Nephron progenitor cell (in vitro differentiated cells): Measurements from ENCODE around the gene MSANTD7.
"Not testable (repeated sequence)": the region's sequence is repeated elsewhere in the genome, so short reads cannot be mapped to it uniquely, and the experiment has no call there.

Source experiments
- DNase-seq: peaks from one replicate; pipeline ENCODE4 v3.0.0; 2021
- H3K27ac Mint-ChIP-seq: 2 replicates; pipeline ENCODE4 v1.8.0; 2021; ENCODE audit warnings: mild to moderate bottlenecking, moderate library complexity, mixed read lengths
- H3K27me3 Mint-ChIP-seq: 2 replicates; pipeline ENCODE4 v1.8.0; 2021; ENCODE audit warnings: mild to moderate bottlenecking, low read depth, mixed read lengths; ENCODE audit not compliant: poor library complexity
- H3K36me3 Mint-ChIP-seq: 2 replicates; pipeline ENCODE4 v1.8.0; 2021; ENCODE audit warnings: low read depth, mixed read lengths
- H3K4me1 Mint-ChIP-seq: 2 replicates; pipeline ENCODE4 v1.8.0; 2021; ENCODE audit warnings: mixed read lengths
- H3K4me3 Mint-ChIP-seq: 2 replicates; pipeline ENCODE4 v1.8.0; 2021; ENCODE audit warnings: mild to moderate bottlenecking, moderate library complexity, mixed read lengths
- H3K9me3 Mint-ChIP-seq: 2 replicates; pipeline ENCODE4 v1.8.0; 2021; ENCODE audit warnings: mild to moderate bottlenecking, moderate library complexity, mixed read lengths
- TF ChIP-seq, protein P1 (sequence below): fragments of 200-600 bp; sonication (generic); IDR thresholded peaks from 2 replicates; pipeline ENCODE4 v1.5.0; 2021; ENCODE audit warnings: antibody characterized with exemption

Gene MSANTD7

DNA sequence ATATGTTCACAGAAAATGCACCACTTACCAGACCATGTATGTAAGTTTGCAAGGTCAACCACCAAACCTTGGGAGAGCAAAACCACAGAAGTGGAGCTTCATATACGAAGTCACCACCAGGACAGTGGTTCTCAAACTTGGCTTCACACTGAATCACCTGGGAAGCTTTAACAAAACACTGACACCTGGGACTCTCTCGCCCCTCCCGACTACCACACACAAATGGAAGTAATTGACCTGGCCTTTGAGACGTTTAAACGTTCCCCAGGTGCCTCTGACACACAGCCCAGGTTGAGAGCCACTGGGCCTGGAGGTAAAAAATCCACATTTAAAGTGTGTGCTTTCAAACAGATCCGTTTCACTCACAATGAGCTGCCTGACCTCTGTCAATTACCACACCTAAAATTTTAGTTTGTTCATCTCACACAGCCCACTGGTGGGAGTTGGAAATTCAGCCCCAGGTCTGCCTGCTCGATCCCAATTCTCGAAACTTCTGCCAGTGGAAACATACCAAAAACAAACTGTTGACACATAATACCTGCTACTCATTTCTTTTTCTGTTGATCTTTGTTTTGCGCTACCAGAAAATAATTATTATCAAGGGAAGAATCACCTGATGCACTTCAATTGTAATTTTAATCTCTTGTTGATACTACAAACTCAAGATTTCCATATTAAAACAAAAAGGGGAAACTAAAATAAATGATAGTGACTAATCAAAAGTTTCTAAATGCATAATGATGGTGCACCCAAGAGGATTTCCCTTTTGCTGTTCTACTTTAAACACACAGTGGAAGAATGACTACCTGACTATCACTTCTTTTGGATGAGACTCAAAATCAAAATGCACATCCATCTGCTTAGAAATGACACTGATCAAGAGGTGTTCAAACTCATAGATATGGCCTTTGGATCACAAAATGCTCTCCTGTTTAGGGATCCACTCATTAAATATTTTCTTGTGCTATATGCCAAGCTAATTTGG, 26.8 kb upstream of the MSANTD7 start:
- TF ChIP-seq, protein P1, sequence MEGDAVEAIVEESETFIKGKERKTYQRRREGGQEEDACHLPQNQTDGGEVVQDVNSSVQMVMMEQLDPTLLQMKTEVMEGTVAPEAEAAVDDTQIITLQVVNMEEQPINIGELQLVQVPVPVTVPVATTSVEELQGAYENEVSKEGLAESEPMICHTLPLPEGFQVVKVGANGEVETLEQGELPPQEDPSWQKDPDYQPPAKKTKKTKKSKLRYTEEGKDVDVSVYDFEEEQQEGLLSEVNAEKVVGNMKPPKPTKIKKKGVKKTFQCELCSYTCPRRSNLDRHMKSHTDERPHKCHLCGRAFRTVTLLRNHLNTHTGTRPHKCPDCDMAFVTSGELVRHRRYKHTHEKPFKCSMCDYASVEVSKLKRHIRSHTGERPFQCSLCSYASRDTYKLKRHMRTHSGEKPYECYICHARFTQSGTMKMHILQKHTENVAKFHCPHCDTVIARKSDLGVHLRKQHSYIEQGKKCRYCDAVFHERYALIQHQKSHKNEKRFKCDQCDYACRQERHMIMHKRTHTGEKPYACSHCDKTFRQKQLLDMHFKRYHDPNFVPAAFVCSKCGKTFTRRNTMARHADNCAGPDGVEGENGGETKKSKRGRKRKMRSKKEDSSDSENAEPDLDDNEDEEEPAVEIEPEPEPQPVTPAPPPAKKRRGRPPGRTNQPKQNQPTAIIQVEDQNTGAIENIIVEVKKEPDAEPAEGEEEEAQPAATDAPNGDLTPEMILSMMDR, result no peak
- Mint-ChIP-seq H3K27me3 (no peaks in the 10 kb centered on the region), H3K4me3 (no peak overlapping the region), H3K27ac (no peak overlapping the region), H3K9me3 (no peaks in the 10 kb centered on the region), H3K36me3 (no peaks in the 10 kb centered on the region), H3K4me1 (no peaks in the 10 kb centered on the region)
- DNase-seq, result no peak

DNA sequence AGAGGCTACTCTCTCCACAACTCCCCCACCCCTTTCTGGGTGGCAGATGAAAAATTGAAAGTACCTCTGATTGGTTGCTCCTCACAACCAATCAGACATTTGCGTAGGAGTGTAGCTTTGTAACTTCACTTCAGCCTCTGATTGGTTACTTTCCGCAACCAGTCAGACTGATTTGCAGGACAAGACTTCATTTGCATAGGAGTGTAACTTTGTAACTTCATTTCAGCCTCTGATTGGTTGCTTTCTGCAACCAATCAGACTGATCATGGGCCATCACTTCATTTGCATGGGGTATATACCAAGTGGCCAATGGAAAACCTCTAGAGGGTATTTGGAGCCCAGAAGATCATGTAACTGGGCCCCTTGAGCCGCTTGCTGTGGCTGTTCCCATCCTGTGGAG, 25.8 kb upstream of the MSANTD7 start:
- Mint-ChIP-seq H3K4me3 (no peak overlapping the region), H3K27me3 (no peaks in the 10 kb centered on the region), H3K36me3 (no peaks in the 10 kb centered on the region), H3K27ac (no peak overlapping the region), H3K9me3 (no peaks in the 10 kb centered on the region), H3K4me1 (no peaks in the 10 kb centered on the region)
- TF ChIP-seq, protein P1, result no peak
- DNase-seq, result no peak

DNA sequence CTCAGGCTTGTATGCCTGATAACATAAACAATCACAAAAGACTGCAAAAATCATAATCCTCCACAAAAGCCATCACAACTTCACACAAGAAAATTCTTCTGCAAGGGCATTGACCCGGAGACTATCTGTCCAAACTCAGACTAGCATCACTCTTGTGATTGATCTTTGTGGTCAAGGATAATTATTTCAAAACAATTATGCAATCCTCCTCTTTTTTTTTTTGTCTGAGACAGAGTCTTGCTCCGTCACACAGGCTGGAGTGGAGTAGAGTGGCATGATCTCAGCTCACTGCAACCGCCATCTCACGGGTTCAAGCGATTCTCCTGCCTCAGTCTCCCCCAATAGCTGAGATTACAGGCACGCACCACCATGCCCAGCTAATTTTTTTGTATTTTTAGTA, 22.4 kb upstream of the MSANTD7 start:
- Mint-ChIP-seq H3K4me3 (no peak overlapping the region), H3K27ac (no peak overlapping the region), H3K4me1 (peaks cover under 1% of the 10 kb centered on the region), H3K9me3 (no peaks in the 10 kb centered on the region), H3K36me3 (no peaks in the 10 kb centered on the region), H3K27me3 (no peaks in the 10 kb centered on the region)
- no peak for DNase-seq
- TF ChIP-seq, protein P1, result no peak

DNA sequence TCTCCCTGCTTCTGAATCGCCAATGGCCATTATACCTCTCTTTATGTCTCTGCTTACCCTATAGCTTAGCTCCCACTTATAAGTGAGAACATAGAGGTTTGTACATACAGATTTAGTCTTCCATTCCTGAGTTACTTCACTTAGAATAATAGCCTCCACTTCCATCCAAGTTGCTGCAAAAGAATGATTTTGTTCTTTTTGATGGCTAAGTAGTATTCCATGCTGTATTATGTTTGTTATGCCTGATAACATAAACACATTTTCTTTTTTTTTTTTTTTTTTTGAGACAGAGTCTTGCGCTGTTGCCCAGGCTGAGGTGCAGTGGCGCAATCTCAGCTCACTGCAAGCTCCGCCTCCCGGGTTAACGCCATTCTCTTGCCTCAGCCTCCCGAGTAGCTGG, 21.4 kb upstream of the MSANTD7 start:
- not testable (repeated sequence) for H3K9me3 Mint-ChIP-seq, H3K4me3 Mint-ChIP-seq, H3K27me3 Mint-ChIP-seq, H3K36me3 Mint-ChIP-seq, DNase-seq, H3K27ac Mint-ChIP-seq, H3K4me1 Mint-ChIP-seq

DNA sequence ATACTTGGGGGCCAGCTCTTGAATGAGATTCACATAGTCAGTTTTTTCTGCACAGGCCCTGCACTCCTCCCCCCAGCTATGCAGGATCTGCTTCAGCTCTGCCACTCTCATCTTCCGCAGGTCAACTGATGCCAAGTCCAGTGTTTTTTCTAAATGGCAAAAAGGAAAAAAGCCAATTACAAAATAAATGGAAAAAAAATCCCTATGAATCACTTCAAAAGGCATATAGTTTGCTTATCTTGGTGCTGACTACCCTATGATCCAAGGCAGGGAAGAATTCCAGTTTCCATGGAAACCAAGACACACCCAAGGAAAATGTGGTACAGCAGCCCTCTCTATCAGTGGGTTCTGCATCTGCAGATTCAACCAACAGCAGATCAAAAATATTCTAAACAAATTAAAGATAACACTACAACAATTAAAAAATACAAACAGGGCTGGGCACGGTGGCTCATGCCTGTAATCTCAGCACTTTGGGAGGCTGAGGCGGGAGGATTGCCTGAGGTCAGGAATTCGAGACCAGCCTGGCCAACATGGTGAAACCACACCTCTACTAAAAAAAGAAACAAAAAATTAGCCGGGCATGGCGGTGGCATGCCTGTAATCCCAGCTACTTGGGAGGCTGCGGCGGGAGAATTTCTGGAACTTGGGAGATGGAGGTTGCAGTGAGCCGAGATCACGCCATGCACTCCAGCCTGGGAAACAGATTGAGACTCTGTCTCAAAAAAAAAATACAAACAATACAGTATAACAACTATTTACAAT, 17.9 kb upstream of the MSANTD7 start:
- H3K4me3 Mint-ChIP-seq, result no peak overlapping the region
- no peaks in the 10 kb centered on the region for H3K9me3 Mint-ChIP-seq
- peaks cover 11% of the 10 kb centered on the region for H3K4me1 Mint-ChIP-seq
- no peaks in the 10 kb centered on the region for H3K27me3 Mint-ChIP-seq
- H3K36me3 Mint-ChIP-seq, result no peaks in the 10 kb centered on the region
- DNase-seq, result no peak
- no peak overlapping the region for H3K27ac Mint-ChIP-seq
- TF ChIP-seq, protein P1, result no peak

DNA sequence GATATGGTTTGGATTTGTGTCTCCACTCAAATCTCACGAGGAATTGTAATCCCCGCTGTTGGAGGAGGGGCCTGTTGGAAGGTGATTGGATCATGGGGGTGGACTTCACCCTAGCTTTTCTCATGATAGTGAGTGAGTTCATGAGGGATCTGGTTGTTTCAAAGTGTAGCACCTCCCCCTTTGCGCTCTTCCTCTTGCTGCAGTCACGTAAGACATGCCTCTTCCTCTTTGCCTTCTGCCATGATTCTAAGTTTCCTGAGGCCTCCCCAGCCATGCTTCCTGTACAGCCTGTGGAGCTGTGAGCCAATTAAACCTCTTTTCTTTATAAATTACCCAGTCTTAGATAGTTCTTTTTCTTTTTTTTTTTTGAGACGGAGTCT, 17.3 kb upstream of the MSANTD7 start:
- H3K9me3 Mint-ChIP-seq, result no peaks in the 10 kb centered on the region
- no peak overlapping the region for H3K4me3 Mint-ChIP-seq
- peaks cover 11% of the 10 kb centered on the region for H3K4me1 Mint-ChIP-seq
- no peak for DNase-seq
- no peaks in the 10 kb centered on the region for H3K36me3 Mint-ChIP-seq
- peak overlapping the region; percentile 71 for H3K27ac Mint-ChIP-seq
- H3K27me3 Mint-ChIP-seq, result peaks cover 4% of the 10 kb centered on the region
- TF ChIP-seq, protein P1, result no peak
